GM19043 (cell line): ENCODE data around the gene TSPAN17.

Experiments used
- ATAC-seq: cut with Tn5 transposase; IDR thresholded peaks from one replicate; pipeline ENCODE4 v1.9.1; 2021; ENCODE audit warnings: low read depth; ENCODE audit not compliant: unreplicated experiment

Gene TSPAN17

GRCh38 chr5:176700239-176700847 is 53.1 kb downstream of the TSPAN17 start:
- no peak for ATAC-seq

GRCh38 chr5:176702671-176703641 is 55.7 kb downstream of the TSPAN17 start:
- no peak for ATAC-seq

- no peak for ATAC-seq
Measured at GRCh38 chr5:176703857-176704256, 56.6 kb downstream of the TSPAN17 start.

GRCh38 chr5:176704355-176704754 is 57.1 kb downstream of the TSPAN17 start:
- ATAC-seq: no peak

- ATAC-seq: no peak
Measured at GRCh38 chr5:176704817-176705216, 57.5 kb downstream of the TSPAN17 start.
